Measurements from ENCODE around the gene MPP7.

MPP7 gene

DNA sequence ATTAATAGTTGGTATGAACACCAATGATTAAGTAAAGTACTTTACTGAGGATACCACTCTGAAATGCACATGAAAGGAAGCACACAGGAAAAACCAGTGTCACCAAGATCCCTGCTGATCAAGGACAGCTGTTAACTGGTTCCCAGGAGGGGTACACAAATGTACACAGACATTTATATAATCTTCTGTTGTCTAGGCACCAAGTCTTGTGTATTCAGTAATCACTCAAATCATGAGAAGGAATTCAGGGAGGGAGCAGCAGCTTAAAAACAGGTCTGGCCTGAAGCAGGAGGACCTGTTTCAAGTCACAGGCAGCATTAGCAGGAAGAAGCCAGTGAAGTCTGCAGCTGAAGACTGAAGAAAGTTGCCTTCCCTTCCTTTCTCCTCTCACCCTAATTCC lies 18.7 kb downstream of the MPP7 start:
- no peak overlapping the region for H3K4me3 ChIP-seq (ENCODE audit: low read depth, low read length)
- TF ChIP-seq, protein P1, sequence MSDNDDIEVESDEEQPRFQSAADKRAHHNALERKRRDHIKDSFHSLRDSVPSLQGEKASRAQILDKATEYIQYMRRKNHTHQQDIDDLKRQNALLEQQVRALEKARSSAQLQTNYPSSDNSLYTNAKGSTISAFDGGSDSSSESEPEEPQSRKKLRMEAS (IDR thresholded peaks at IDR 0.05; ENCODE audit: low read depth, low read length), result no peak
- TF ChIP-seq, protein P2, sequence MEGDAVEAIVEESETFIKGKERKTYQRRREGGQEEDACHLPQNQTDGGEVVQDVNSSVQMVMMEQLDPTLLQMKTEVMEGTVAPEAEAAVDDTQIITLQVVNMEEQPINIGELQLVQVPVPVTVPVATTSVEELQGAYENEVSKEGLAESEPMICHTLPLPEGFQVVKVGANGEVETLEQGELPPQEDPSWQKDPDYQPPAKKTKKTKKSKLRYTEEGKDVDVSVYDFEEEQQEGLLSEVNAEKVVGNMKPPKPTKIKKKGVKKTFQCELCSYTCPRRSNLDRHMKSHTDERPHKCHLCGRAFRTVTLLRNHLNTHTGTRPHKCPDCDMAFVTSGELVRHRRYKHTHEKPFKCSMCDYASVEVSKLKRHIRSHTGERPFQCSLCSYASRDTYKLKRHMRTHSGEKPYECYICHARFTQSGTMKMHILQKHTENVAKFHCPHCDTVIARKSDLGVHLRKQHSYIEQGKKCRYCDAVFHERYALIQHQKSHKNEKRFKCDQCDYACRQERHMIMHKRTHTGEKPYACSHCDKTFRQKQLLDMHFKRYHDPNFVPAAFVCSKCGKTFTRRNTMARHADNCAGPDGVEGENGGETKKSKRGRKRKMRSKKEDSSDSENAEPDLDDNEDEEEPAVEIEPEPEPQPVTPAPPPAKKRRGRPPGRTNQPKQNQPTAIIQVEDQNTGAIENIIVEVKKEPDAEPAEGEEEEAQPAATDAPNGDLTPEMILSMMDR (IDR thresholded peaks at IDR 0.05; ENCODE audit: low read depth, low read length), result no peak
- no peak for TF ChIP-seq MYC (IDR thresholded peaks at IDR 0.05; ENCODE audit: low read depth, low read length)
- no peak for TF ChIP-seq POLR2A (IDR thresholded peaks at IDR 0.05; ENCODE audit: extremely low read depth, insufficient read length)
- no peak for DNase-seq (ENCODE audit: low read depth)

DNA sequence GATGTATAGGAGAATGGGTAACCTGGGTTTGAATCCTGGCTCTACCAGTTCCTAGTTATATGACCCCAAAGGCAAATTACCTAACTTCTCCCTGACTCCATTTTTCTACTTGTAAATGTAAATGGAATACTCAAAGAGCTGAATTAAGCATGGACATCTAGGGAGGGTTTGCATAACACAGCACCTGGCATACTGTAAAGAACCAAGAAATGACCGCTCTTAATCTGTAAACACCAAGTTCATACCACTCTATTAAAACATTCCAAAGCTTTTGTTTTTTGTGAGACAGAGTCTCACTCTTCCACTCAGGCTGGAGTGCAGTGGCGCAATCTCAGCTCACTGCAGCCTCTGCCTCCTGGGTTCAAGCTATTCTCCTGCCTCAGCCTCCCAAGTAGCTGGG lies 19.6 kb downstream of the MPP7 start:
- TF ChIP-seq, protein P2 (IDR thresholded peaks at IDR 0.05; ENCODE audit: low read depth, low read length), result no peak
- TF ChIP-seq, protein P1 (IDR thresholded peaks at IDR 0.05; ENCODE audit: low read depth, low read length), result no peak
- TF ChIP-seq MYC (IDR thresholded peaks at IDR 0.05; ENCODE audit: low read depth, low read length) (no peak), POLR2A (IDR thresholded peaks at IDR 0.05; ENCODE audit: extremely low read depth, insufficient read length) (no peak)
- H3K4me3 ChIP-seq (ENCODE audit: low read depth, low read length), result no peak overlapping the region
- no peak for DNase-seq (ENCODE audit: low read depth)

DNA sequence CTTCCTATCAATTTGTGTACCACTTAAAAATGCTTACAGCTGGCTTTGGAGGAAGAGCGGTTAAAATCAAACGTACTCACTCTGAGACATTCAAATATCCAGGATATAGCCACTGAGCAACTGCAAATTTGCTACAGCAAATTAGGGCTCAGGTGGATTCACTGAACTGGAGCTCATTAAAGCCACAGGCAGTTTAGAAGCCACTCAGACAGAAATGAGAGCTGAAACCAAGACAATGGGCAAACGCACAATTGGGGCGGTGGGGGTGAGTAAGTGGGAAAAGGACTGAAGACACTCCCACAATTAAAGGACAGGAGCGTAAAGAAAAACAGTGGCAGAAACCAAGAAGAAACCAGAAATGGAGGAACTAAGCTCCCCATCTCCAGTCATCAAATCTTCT lies 20.5 kb downstream of the MPP7 start:
- TF ChIP-seq, protein P1 (IDR thresholded peaks at IDR 0.05; ENCODE audit: low read depth, low read length), result no peak
- no peak for TF ChIP-seq MYC (IDR thresholded peaks at IDR 0.05; ENCODE audit: low read depth, low read length)
- TF ChIP-seq, protein P2 (IDR thresholded peaks at IDR 0.05; ENCODE audit: low read depth, low read length), result no peak
- no peak for TF ChIP-seq POLR2A (IDR thresholded peaks at IDR 0.05; ENCODE audit: extremely low read depth, insufficient read length)
- no peak overlapping the region for H3K4me3 ChIP-seq (ENCODE audit: low read depth, low read length)
- no peak for DNase-seq (ENCODE audit: low read depth)

DNA sequence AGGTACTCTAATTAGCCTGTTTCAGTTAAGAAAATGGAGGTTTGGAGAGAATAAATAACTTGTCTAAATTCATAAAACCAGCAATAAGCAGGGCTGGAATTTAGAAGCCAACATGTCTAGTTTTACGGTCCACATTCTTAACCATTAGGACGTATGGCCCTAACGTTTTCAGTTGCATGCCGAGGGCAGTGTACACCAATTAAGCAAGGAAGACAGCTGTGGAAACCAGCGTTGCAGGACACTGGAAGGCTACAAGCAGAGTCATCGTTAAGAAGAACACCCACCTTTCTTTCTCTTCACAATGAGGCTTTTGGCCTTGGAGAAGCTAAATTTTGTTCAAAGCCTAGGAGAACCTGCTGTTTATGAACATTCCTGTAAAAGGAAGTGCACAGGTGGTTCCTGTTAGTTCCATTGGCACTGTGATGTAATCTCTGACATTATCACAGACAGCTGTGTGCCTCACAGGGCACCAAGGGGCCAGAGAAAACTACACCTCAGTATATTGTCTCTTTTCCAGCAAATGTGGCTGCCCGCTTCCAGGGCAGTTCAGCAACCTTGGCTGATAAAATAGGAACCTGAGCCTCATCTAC lies 21.0 kb downstream of the MPP7 start:
- TF ChIP-seq, protein P1 (IDR thresholded peaks at IDR 0.05; ENCODE audit: low read depth, low read length), result no peak
- TF ChIP-seq POLR2A (IDR thresholded peaks at IDR 0.05; ENCODE audit: extremely low read depth, insufficient read length) (no peak), MYC (IDR thresholded peaks at IDR 0.05; ENCODE audit: low read depth, low read length) (no peak)
- no peak overlapping the region for H3K4me3 ChIP-seq (ENCODE audit: low read depth, low read length)
- DNase-seq (ENCODE audit: low read depth), result no peak

DNA sequence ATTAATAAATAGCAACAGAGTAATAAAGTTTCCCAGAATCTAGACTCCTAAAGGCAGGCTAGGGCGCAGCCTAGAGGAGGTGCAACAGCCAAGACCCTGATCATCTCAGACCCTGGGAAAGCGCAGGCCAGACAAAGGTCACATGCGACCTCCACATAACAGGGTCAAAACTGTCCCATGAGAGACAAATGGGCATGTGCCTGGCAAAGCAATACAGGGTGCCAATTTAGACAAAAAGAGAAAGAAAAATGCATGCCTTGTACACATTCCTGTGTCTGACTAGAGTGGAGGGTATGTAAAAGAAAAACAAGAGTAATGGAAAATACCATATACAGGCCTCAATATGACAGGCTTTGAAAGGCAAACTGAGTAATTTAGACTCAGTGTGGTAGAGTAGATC lies 22.2 kb downstream of the MPP7 start:
- TF ChIP-seq, protein P1 (IDR thresholded peaks at IDR 0.05; ENCODE audit: low read depth, low read length), result no peak
- TF ChIP-seq POLR2A (IDR thresholded peaks at IDR 0.05; ENCODE audit: extremely low read depth, insufficient read length), result no peak
- TF ChIP-seq, protein P2 (IDR thresholded peaks at IDR 0.05; ENCODE audit: low read depth, low read length), result no peak
- no peak for TF ChIP-seq MYC (IDR thresholded peaks at IDR 0.05; ENCODE audit: low read depth, low read length)
- no peak for DNase-seq (ENCODE audit: low read depth)

DNA sequence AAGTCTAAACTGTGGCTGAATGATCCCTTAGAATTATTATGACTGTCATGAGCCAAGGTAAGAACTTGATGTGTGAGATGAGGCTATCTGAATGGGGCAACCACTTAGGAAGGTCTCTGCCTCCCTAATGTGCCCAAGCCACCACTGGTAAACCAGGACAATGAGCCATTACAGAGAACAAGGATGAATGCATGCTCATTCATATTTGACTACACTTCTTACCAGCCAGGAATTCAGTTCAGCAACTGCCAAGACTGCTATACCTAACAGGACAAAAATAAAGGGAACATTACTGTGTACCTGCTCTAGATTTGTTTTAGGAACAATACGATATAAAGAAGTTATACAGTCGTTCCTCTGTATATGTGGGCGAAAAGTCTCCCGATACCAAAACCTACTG lies 23.0 kb downstream of the MPP7 start:
- no peak for DNase-seq (ENCODE audit: low read depth)
- H3K4me3 ChIP-seq (ENCODE audit: low read depth, low read length), result no peak overlapping the region
- TF ChIP-seq POLR2A (IDR thresholded peaks at IDR 0.05; ENCODE audit: extremely low read depth, insufficient read length) (no peak), MYC (IDR thresholded peaks at IDR 0.05; ENCODE audit: low read depth, low read length) (no peak)
- TF ChIP-seq, protein P2 (IDR thresholded peaks at IDR 0.05; ENCODE audit: low read depth, low read length), result no peak
- TF ChIP-seq, protein P1 (IDR thresholded peaks at IDR 0.05; ENCODE audit: low read depth, low read length), result no peak

More for the DNA sequence above, 22.2 kb downstream of the MPP7 start:
- H3K4me3 ChIP-seq (ENCODE audit: low read depth, low read length), result no peak overlapping the region

Measured in NB4 (cell line).